NCI-H1930 (cell line): ENCODE measurements around the gene POLN.
A peak's percentile ranks its signal among the peaks of the same experiment; 100 is the strongest.
"Not testable (repeated sequence)": the region's sequence is repeated elsewhere in the genome, so short reads cannot be mapped to it uniquely, and the experiment has no call there.

Experiments
- DNase-seq, 2 experiments: peaks; one replicate each; lab custom pipeline; 2025; lab: John Stamatoyannopoulos, UW

POLN gene

GRCh38 chr4:2041239-2042130 lies 200.4 kb downstream of the POLN start:
- peak; percentile 68 to 80 for DNase-seq

DNA sequence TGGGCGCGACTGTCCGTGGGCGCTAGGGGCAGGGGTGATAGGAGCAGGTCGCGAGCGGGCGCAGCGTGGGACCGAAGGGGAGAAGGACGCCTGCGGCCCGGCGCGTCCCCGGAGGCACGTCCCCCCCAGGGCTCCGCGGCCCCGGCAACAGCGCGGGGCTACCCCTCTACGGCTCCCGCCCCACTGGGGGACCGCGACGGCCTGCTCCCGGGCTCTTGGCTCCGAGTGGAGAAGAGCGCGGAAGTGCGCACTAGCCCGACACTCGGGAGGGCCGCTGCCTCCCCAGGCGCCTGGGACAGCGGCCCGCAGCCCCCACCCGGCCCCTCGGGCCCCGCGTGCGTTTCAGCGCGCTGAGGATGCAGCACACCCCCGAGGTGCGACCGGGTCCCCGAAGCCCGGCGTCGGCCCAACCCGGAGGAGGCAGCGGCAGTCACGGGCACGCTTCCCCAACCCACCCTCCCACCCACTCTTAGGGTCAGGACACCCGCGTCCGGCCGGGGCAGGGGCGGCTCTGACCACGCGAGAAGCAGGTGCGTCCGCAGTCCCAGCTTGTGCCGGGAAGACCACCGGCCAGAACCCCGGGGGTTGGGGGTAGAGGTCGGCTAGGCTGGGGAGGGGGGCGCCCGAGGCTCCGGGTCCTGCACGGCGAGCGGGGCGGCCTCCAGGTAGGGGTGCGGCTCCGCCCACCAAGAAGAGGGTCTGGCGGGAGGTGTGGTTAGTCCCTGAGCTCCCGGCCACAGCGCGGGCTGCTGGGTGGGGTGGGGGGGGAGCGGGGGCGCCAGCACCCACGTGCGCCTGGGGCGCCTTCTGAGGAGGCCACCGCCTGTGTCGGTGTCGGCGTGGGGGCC lies 201.3 kb downstream of the POLN start:
- DNase-seq: no peak

GRCh38 chr4:2036866-2037265 lies 205.1 kb downstream of the POLN start:
- no peak for DNase-seq

DNA sequence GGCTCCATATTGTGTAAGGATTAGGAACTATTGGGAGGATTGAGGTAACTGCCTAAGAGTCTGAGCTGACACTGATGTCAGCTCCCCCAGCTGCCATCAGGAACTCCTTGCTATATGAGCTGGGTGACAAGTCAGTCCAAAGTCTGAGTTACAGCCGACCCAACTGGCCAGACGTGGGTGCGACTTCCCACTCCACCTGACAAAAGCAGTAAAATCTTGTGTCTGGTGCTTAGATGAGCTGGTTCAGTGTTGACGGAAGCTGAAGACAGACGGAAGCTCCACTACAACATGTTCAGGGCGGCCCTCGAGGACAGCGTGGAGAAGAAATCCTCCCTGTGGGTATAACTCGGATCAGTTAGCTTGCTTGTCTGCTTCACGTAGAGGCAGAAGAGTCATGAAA lies 205.6 kb downstream of the POLN start:
- no peak for DNase-seq

- not testable (repeated sequence) for DNase-seq
Measured at GRCh38 chr4:2031161-2031560, 210.8 kb downstream of the POLN start.

GRCh38 chr4:2027120-2027519 lies 214.8 kb downstream of the POLN start:
- not testable (repeated sequence) for DNase-seq

GRCh38 chr4:2025817-2026216 lies 216.1 kb downstream of the POLN start:
- no peak for DNase-seq

DNA sequence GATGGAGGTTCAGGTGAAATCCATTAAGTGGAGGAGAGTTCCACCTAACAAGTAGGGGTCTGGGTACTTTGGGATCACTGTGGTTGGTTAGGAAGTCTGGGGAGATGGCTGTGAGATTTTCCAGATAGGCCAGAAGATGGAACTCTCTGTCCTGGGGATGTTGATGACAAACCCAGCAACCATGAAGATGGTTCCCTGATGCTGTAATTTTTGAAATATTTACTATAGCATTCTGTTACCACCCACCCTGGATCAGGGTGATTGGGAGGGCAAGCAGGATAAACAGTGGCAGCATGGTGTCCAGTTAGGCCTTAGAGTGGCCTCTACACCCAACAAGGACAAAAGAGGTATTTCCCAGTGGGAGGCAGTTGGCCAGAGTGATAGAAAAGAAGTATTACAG lies 217.2 kb downstream of the POLN start:
- no peak for DNase-seq
